ENCODE data around the gene DLD. TPM values are rescaled to one million over a fixed set of nuclear protein-coding genes. Genes with fewer than 3 reads are reported as not detected.

Gene DLD
- total RNA-seq, 2 donors from 2014 or later = 60.4 to 80.8 TPM

DNA sequence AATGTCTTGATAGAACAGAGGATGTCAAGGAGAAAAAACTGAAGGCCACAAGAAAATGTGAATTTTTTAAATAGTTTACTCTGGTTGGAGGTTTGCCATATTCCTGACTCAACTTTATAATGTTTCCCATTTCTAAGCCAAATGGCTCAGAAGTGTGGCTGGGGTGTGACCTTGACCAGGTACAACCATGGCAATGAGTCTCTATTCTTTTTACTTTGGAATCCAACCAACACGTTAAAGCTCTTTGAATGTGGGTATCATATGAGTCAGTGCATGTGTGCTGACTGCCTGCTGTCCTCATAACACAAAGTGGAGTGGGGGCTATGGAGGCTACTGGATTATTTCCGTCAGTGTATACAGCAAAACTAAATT lies 33.5 kb upstream of the DLD start:
- no peak for TF ChIP-seq CTCF (IDR thresholded peaks at IDR 0.05)
- Histone ChIP-seq H3K4me3 (no peak overlapping the region), H3K36me3 (no peaks in the 10 kb centered on the region), H3K4me1 (ENCODE audit: control insufficient read depth in 1 of 2, low read depth in 2 of 2) (no peaks in the 10 kb centered on the region), H3K27ac (no peak overlapping the region), H3K27me3 (replicated peaks; ENCODE audit: insufficient read depth) (no peaks in the 10 kb centered on the region), H3K9me3 (no peaks in the 10 kb centered on the region)
- ATAC-seq (ENCODE audit: insufficient number of reproducible peaks, low FRiP score, low read depth) = no peak
- DNase-seq (ENCODE audit: low spot score) = no peak

DNA sequence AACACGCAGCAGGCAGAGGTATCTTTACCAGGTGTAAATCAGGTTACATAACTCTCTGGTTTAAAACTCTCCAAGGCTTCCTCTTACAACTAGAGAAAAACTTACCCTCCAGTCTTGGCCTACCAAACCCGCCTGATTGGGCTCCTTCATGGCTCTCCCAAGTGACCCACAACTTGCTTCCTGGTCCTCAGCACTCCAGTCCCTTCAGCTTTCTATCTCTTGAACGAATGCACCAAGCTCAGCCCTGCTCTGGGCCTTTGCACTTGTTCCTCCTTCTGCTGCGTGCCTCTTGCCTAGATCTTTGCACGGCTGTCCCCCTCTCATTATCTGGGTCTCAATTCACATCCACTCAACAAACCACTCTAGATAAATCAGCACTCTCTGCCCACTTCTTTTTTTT lies 32.7 kb upstream of the DLD start:
- Histone ChIP-seq H3K27ac (no peak overlapping the region), H3K4me1 (ENCODE audit: control insufficient read depth in 1 of 2, low read depth in 2 of 2) (no peaks in the 10 kb centered on the region), H3K9me3 (no peaks in the 10 kb centered on the region), H3K4me3 (no peak overlapping the region), H3K36me3 (no peaks in the 10 kb centered on the region), H3K27me3 (replicated peaks; ENCODE audit: insufficient read depth) (no peaks in the 10 kb centered on the region)
- DNase-seq (ENCODE audit: low spot score) (no peak), ATAC-seq (ENCODE audit: insufficient number of reproducible peaks, low FRiP score, low read depth) (no peak)
- TF ChIP-seq CTCF (IDR thresholded peaks at IDR 0.05) = no peak

- DNase-seq (ENCODE audit: low spot score) = no peak
- no peak for ATAC-seq (ENCODE audit: insufficient number of reproducible peaks, low FRiP score, low read depth)
- Histone ChIP-seq H3K36me3 (no peaks in the 10 kb centered on the region), H3K27ac (no peak overlapping the region), H3K4me1 (ENCODE audit: control insufficient read depth in 1 of 2, low read depth in 2 of 2) (no peaks in the 10 kb centered on the region), H3K9me3 (no peaks in the 10 kb centered on the region), H3K27me3 (replicated peaks; ENCODE audit: insufficient read depth) (no peaks in the 10 kb centered on the region), H3K4me3 (no peak overlapping the region)
- TF ChIP-seq CTCF (IDR thresholded peaks at IDR 0.05) = no peak
These were observed 30.6 kb upstream of the DLD start for GRCh38 chr7:107860279-107860961.

DNA sequence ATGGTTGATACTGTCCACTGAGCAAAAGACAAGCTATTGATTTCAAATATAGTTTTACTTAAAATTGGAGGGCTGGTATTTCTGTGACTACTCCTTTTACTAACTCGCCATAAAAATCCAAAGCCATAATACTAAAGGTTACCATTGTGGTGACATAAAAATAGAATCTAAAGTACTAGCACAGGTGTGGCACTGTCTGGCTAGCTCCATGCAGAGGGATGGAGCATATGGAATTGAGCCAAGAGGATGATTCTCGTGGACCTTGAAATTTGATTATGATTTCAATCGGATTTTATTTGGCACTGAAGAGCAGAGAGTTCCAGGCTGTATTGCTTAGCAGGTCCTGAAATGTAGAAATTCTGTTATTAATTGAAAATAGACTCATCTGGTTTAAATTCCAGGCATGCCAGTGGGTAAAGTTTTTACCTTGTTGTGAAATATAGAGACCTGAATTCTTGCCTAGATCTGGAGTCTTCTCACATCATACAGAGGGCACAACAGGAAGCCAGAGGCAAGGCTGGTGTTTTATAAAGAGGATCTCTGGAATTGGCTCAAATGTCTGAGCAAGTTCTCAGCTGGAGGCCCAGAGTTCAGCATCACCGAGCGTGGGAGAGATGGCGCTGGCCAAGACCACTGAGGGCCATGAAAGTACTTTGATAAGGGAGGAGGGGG lies 29.9 kb upstream of the DLD start:
- no peaks in the 10 kb centered on the region for H3K9me3 ChIP-seq
- DNase-seq (ENCODE audit: low spot score) (no peak), ATAC-seq (ENCODE audit: insufficient number of reproducible peaks, low FRiP score, low read depth) (no peak)
- H3K4me1 ChIP-seq (ENCODE audit: control insufficient read depth in 1 of 2, low read depth in 2 of 2) = no peaks in the 10 kb centered on the region
- H3K4me3 ChIP-seq = no peak overlapping the region
- no peaks in the 10 kb centered on the region for H3K27me3 ChIP-seq (replicated peaks; ENCODE audit: insufficient read depth)
- H3K27ac ChIP-seq = no peak overlapping the region
- no peak for TF ChIP-seq CTCF (IDR thresholded peaks at IDR 0.05)
- no peaks in the 10 kb centered on the region for H3K36me3 ChIP-seq

DNA sequence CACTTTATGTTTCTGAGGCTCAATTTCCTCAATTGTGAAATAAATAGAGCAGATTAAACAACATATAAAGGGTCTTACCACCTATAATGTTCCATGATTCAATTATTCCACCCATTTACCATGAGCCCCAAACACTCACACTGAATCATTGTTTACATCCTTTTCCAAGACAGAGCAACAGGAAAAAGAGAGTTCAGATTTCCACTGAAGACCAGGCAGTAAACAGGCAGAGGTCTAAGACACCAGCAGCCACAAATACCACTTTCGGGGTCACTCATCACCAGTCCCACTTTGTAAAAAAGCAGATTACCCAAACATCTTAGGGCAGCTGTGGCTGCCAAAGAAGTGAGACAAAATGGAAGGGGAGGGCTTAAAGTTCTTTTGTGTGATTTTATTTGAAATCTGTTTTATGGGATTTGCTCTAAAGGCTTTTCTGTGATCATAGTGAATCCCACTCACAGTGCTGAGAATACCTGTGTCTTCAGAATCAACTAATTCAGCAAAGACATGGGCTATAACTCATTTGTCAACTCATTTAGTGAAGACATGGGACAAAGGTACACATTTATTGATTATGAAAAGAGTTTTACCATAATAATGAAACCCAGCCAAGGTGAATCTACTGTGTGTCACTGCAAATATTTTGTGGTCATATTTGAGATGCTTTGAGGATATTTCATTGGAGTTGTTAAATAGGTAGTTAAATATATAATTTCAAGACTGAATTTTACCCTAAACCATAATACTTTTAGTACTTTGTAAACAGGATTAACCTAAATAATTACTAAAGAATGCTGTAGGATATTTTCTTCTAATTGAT lies 24.8 kb upstream of the DLD start:
- ATAC-seq (ENCODE audit: insufficient number of reproducible peaks, low FRiP score, low read depth) = no peak
- TF ChIP-seq CTCF (IDR thresholded peaks at IDR 0.05) = no peak
- Histone ChIP-seq H3K36me3 (no peaks in the 10 kb centered on the region), H3K9me3 (no peaks in the 10 kb centered on the region), H3K4me3 (no peak overlapping the region), H3K27ac (no peak overlapping the region), H3K27me3 (replicated peaks; ENCODE audit: insufficient read depth) (no peaks in the 10 kb centered on the region), H3K4me1 (ENCODE audit: control insufficient read depth in 1 of 2, low read depth in 2 of 2) (no peaks in the 10 kb centered on the region)
- DNase-seq (ENCODE audit: low spot score) = no peak

All from thoracic aorta (tissue), 2 donors.